Breast epithelium (tissue), 3 donors: ENCODE measurements around the gene CYP4F2.
"Not testable (repeated sequence)": the region's sequence is repeated elsewhere in the genome, so short reads cannot be mapped to it uniquely, and the experiment has no call there.

Experiments
- POLR2A ChIP-seq: fragments of 450-650 bp; IDR thresholded peaks from one replicate; pipeline ENCODE4 v1.6.1; 2016; ENCODE audit warnings: antibody characterized with exemption, mild to moderate bottlenecking, moderate library complexity
- TF ChIP-seq, protein P1 (sequence below), 3 donors: fragments of 450-650 bp; IDR thresholded peaks; one replicate each; pipeline ENCODE4 v1.5.1; 2016 to 2017; ENCODE audit warnings: antibody characterized with exemption in 3 of 3, mild to moderate bottlenecking in 3 of 3, moderate library complexity in 3 of 3

DNA sequence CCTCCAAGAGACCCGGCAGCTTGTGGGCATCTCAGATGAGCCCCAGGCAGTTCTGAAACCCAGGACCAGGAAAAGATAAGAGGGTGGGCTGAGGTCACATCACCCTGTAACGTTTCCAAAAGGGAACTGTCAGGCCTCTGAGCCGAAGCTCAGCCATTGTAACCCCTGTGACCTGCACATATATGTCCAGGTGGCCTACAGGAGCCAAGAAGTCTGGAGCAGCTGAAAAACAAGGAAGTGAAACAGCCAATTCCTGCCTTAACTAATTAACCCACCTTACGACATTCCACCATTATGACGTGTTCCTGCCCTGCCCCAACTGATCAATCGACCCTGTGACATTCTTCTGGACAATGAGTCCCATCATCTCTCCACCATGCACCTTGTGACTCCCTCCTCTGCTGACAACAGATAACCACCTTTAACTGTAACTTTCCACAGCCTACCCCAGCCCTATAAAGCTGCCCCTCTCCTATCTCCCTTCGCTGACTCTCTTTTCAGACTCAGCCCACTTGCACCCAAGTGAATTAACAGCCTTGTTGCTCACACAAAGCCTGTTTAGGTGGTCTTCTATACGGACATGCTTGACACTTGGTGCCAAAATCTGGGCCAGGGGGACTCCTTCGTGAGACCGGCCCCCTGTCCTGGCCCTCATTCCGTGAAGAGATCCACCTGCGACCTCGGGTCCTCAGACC, 69.1 kb downstream of the CYP4F2 start:
- TF ChIP-seq, protein P1, sequence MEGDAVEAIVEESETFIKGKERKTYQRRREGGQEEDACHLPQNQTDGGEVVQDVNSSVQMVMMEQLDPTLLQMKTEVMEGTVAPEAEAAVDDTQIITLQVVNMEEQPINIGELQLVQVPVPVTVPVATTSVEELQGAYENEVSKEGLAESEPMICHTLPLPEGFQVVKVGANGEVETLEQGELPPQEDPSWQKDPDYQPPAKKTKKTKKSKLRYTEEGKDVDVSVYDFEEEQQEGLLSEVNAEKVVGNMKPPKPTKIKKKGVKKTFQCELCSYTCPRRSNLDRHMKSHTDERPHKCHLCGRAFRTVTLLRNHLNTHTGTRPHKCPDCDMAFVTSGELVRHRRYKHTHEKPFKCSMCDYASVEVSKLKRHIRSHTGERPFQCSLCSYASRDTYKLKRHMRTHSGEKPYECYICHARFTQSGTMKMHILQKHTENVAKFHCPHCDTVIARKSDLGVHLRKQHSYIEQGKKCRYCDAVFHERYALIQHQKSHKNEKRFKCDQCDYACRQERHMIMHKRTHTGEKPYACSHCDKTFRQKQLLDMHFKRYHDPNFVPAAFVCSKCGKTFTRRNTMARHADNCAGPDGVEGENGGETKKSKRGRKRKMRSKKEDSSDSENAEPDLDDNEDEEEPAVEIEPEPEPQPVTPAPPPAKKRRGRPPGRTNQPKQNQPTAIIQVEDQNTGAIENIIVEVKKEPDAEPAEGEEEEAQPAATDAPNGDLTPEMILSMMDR (IDR thresholded peaks at IDR 0.05) = not testable (repeated sequence)
- not testable (repeated sequence) for TF ChIP-seq POLR2A
